A549 (cell line): Measurements from ENCODE around the gene RHO.

Experiments used
- CEBPB ChIP-seq, 2 experiments: fragments of >200 bp in 1 of 2; sonication (Bioruptor Twin) in 1 of 2; formaldehyde crosslinking in 1 of 2; IDR thresholded peaks; 2 replicates each; pipeline ENCODE4 v1.6.1; 2012 to 2016
- EHMT2 ChIP-seq: fragments of 200-600 bp; sonication (generic); IDR thresholded peaks from 2 replicates; pipeline ENCODE4 v1.6.1; 2016; ENCODE audit warnings: antibody characterized with exemption, low read depth, mild to moderate bottlenecking, moderate library complexity
- ESRRA ChIP-seq: fragments of 150-350 bp; IDR thresholded peaks from 2 replicates; pipeline ENCODE4 v1.6.1; 2014; ENCODE audit warnings: mild to moderate bottlenecking, low read length, borderline replicate concordance
- HOXA7 ChIP-seq: fragments of 250-450 bp; sonication (Bioruptor Pico); IDR thresholded peaks from 2 replicates; pipeline ENCODE4 v1.5.0; 2020; ENCODE audit warnings: mild to moderate bottlenecking, moderate library complexity
- NR3C1 ChIP-seq: fragments of >200 bp; sonication (Bioruptor Twin); formaldehyde crosslinking; IDR thresholded peaks from 3 replicates; pipeline ENCODE4 v1.6.1; 2017
- POLR2A ChIP-seq: IDR thresholded peaks from 2 replicates; pipeline ENCODE4 v1.6.1; 2012; ENCODE audit warnings: mild to moderate bottlenecking, low read length
- POLR2AphosphoS2 ChIP-seq: conservative IDR thresholded peaks from 2 replicates; pipeline ENCODE4 v1.6.1; 2012; ENCODE audit warnings: low read length, improper control_type of control experiment, inconsistent platforms
- RAD21 ChIP-seq, 2 experiments: fragments of >200 bp in 1 of 2; sonication (Bioruptor Twin) in 1 of 2; formaldehyde crosslinking in 1 of 2; IDR thresholded peaks in 1 of 2; conservative IDR thresholded peaks in 1 of 2; 2 replicates in 1 of 2; 3 replicates in 1 of 2; pipeline ENCODE4 v1.6.1; 2012 to 2018; ENCODE audit warnings: inconsistent platforms in 1 of 2
- REST ChIP-seq: fragments of 200-600 bp; sonication (generic); IDR thresholded peaks from 2 replicates; pipeline ENCODE4 v1.6.1; 2016; ENCODE audit warnings: antibody characterized with exemption, mild to moderate bottlenecking, moderate library complexity
- RFX5 ChIP-seq: fragments of 450-650 bp; IDR thresholded peaks from 2 replicates; pipeline ENCODE4 v1.7.1; 2014; ENCODE audit warnings: antibody characterized with exemption, mild to moderate bottlenecking, moderate library complexity
- TF ChIP-seq, protein P1 (sequence below): fragments of >200 bp; sonication (Bioruptor Twin); formaldehyde crosslinking; IDR thresholded peaks from 3 replicates; pipeline ENCODE4 v1.5.1; 2016
- TF ChIP-seq, protein P2 (sequence below): IDR thresholded peaks from 2 replicates; pipeline ENCODE4 v1.6.1; 2012
- TF ChIP-seq, protein P3 (sequence below): fragments of 150-350 bp; IDR thresholded peaks from 2 replicates; pipeline ENCODE4 v1.6.1; 2014; ENCODE audit warnings: low read depth, mild to moderate bottlenecking, low read length
- TF ChIP-seq, protein P4 (sequence below): fragments of >200 bp; sonication (Bioruptor Twin); formaldehyde crosslinking; IDR thresholded peaks from 3 replicates; pipeline ENCODE4 v1.6.1; 2016

- TF ChIP-seq RAD21 (conservative IDR thresholded peaks at IDR 0.05 in 1 of 2, IDR thresholded peaks at IDR 0.05 in 1 of 2) (no peak), POLR2A (no peak), REST (no peak), HOXA7 (CRISPR knock-in tag) (no peak), POLR2AphosphoS2 (no peak), ESRRA (no peak), RFX5 (no peak), NR3C1 (no peak), EHMT2 (no peak), CEBPB (IDR thresholded peaks at IDR 0.05) (no peak)
- TF ChIP-seq, protein P1, sequence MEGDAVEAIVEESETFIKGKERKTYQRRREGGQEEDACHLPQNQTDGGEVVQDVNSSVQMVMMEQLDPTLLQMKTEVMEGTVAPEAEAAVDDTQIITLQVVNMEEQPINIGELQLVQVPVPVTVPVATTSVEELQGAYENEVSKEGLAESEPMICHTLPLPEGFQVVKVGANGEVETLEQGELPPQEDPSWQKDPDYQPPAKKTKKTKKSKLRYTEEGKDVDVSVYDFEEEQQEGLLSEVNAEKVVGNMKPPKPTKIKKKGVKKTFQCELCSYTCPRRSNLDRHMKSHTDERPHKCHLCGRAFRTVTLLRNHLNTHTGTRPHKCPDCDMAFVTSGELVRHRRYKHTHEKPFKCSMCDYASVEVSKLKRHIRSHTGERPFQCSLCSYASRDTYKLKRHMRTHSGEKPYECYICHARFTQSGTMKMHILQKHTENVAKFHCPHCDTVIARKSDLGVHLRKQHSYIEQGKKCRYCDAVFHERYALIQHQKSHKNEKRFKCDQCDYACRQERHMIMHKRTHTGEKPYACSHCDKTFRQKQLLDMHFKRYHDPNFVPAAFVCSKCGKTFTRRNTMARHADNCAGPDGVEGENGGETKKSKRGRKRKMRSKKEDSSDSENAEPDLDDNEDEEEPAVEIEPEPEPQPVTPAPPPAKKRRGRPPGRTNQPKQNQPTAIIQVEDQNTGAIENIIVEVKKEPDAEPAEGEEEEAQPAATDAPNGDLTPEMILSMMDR: no peak
- TF ChIP-seq, protein P2, sequence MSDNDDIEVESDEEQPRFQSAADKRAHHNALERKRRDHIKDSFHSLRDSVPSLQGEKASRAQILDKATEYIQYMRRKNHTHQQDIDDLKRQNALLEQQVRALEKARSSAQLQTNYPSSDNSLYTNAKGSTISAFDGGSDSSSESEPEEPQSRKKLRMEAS: no peak
- TF ChIP-seq, protein P3, sequence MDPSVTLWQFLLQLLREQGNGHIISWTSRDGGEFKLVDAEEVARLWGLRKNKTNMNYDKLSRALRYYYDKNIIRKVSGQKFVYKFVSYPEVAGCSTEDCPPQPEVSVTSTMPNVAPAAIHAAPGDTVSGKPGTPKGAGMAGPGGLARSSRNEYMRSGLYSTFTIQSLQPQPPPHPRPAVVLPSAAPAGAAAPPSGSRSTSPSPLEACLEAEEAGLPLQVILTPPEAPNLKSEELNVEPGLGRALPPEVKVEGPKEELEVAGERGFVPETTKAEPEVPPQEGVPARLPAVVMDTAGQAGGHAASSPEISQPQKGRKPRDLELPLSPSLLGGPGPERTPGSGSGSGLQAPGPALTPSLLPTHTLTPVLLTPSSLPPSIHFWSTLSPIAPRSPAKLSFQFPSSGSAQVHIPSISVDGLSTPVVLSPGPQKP: no peak
- TF ChIP-seq, protein P4, sequence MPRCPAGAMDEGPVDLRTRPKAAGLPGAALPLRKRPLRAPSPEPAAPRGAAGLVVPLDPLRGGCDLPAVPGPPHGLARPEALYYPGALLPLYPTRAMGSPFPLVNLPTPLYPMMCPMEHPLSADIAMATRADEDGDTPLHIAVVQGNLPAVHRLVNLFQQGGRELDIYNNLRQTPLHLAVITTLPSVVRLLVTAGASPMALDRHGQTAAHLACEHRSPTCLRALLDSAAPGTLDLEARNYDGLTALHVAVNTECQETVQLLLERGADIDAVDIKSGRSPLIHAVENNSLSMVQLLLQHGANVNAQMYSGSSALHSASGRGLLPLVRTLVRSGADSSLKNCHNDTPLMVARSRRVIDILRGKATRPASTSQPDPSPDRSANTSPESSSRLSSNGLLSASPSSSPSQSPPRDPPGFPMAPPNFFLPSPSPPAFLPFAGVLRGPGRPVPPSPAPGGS: no peak
Measured at GRCh38 chr3:129527262-129527661, 1.2 kb upstream of the RHO start.
